ENCODE data around the gene SLC1A5. TPM values are rescaled to one million over a fixed set of nuclear protein-coding genes. Genes with fewer than 3 reads are reported as not detected.

Gene SLC1A5
- polyA plus RNA-seq, 2 donors = 40.3 to 84.4 TPM

DNA sequence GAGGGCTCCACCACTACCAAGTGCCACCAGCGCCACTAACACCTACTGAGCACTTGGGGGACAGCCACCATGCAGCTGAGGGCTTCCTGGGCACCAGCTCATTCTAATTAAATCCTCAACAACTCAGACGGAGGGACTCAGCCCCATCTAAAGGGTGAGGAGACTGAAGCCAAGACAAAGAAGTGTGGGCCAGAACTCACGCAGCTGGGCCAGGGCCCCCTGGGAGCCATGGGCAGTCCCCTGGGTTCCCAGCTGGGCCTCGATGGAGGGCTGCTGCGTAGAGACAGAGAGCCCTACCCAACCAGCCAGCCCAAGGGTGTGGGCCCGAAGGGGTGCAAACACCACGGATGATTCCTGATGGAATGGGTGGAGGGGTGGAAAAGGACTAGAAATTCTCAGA is 58.7 kb downstream of the SLC1A5 start:
- Histone ChIP-seq H3K9me3 (ENCODE audit: control insufficient read depth in 2 of 2, insufficient read depth in 1 of 2, low read depth in 1 of 2, low read length in 1 of 2) (no peaks in the 10 kb centered on the region), H3K27ac (ENCODE audit: low read depth in 2 of 2, low read length in 1 of 2) (no peak overlapping the region), H3K36me3 (ENCODE audit: control insufficient read depth in 2 of 2, insufficient read depth in 2 of 2, low read length in 1 of 2) (peaks cover 27 to 79% of the 10 kb centered on the region in 2 donors), H3K4me1 (ENCODE audit: control insufficient read depth in 2 of 2, insufficient read depth in 2 of 2, low read length in 1 of 2) (peaks cover 0 to 27% of the 10 kb centered on the region in 2 donors), H3K4me3 (ENCODE audit: low read depth in 1 of 2, low read length in 2 of 2) (no peak overlapping the region), H3K27me3 (ENCODE audit: control insufficient read depth in 1 of 2, insufficient read depth in 2 of 2, low read length in 2 of 2) (no peaks in the 10 kb centered on the region)
- WGBS, 2 donors = 87 to 89% methylated on average over 7 of the region's 7 CpGs

DNA sequence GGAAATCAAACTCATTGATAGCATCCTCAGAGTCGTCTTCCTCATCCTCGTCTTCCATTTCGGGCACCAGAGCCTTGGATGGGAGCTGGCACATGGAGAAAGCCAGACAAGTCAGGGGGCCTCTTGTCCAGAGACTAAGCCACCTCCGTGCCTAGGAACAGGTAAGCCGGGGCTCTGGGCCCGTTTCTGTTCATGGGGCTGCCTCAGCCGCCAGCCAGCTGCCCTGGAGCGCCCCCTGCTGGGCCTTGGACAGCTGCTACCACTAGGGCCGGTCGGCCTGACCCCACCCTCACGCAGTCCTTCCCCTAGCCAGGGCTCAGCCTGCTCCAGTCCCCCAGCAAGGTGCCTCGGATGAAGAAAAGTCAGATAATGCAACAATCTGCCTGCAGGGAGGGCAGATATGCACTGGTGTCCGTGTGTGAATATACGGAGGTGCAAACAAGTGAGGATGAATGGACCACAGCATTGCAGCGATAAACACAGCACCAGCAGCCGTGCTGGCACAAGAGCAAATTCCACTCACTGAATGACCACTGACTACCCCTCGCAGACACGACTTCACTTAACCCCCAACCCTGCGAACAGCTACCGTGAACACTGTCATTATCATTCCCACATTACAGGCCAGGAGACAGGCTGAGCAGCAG is 59.6 kb downstream of the SLC1A5 start:
- Histone ChIP-seq H3K27ac (ENCODE audit: low read depth in 2 of 2, low read length in 1 of 2) (no peak overlapping the region), H3K4me3 (ENCODE audit: low read depth in 1 of 2, low read length in 2 of 2) (no peak overlapping the region), H3K36me3 (ENCODE audit: control insufficient read depth in 2 of 2, insufficient read depth in 2 of 2, low read length in 1 of 2) (peaks cover 32 to 81% of the 10 kb centered on the region in 2 donors), H3K9me3 (ENCODE audit: control insufficient read depth in 2 of 2, insufficient read depth in 1 of 2, low read depth in 1 of 2, low read length in 1 of 2) (no peaks in the 10 kb centered on the region), H3K27me3 (ENCODE audit: control insufficient read depth in 1 of 2, insufficient read depth in 2 of 2, low read length in 2 of 2) (no peaks in the 10 kb centered on the region), H3K4me1 (ENCODE audit: control insufficient read depth in 2 of 2, insufficient read depth in 2 of 2, low read length in 1 of 2) (peaks cover 0 to 27% of the 10 kb centered on the region in 2 donors)
- WGBS, 2 donors = 41 to 43% methylated on average over 20 of the region's 20 CpGs

DNA sequence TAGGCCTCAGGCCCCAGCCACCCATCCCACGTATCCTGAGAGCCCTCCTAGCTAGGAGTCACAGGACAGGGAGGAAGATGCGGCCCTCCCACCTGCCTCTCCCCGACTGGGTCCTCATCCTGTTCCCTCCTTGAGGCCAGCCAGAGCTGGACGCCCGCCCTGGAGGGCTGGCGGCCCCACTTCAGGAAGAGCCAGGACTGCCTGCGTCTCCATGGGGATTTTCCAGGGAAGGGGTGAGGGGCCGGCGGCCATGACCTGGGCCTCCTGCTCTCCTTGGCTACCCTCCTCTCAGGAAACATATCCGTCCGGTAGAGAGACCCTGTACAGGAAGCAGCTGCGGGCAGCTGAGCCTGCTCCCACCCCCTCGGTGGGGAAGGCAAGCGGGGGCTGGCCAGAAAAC is 60.2 kb downstream of the SLC1A5 start:
- H3K4me1 ChIP-seq (ENCODE audit: control insufficient read depth in 2 of 2, insufficient read depth in 2 of 2, low read length in 1 of 2) = peaks cover 0 to 25% of the 10 kb centered on the region in 2 donors
- 68 to 76% methylated on average over 12 to 14 of the region's 14 CpGs for WGBS, 2 donors
- no peak overlapping the region for H3K27ac ChIP-seq (ENCODE audit: low read depth in 2 of 2, low read length in 1 of 2)
- no peaks in the 10 kb centered on the region for H3K27me3 ChIP-seq (ENCODE audit: control insufficient read depth in 1 of 2, insufficient read depth in 2 of 2, low read length in 2 of 2)
- no peaks in the 10 kb centered on the region for H3K9me3 ChIP-seq (ENCODE audit: control insufficient read depth in 2 of 2, insufficient read depth in 1 of 2, low read depth in 1 of 2, low read length in 1 of 2)
- peaks cover 32 to 82% of the 10 kb centered on the region in 2 donors for H3K36me3 ChIP-seq (ENCODE audit: control insufficient read depth in 2 of 2, insufficient read depth in 2 of 2, low read length in 1 of 2)
- no peak overlapping the region for H3K4me3 ChIP-seq (ENCODE audit: low read depth in 1 of 2, low read length in 2 of 2)

DNA sequence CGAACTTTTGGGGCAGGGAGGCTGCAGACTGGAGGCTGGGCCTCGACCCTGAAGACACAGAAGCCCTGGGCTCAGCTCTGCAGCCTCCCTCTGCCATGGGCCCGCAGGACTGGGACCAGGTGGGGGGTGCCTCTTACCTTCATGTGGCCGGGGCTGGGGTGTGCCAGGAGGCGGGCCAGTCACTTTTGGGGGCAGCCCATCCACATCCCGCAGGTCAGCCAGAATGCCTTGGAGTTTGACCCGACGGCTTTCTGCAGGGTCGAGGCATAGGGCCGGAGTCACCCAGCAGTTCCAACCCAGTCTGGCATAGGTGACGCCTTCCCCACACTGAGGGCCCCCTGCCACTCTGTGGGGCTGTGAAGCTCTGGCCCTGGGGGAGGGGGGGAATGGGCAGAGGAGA is 60.6 kb downstream of the SLC1A5 start:
- Histone ChIP-seq H3K4me3 (ENCODE audit: low read depth in 1 of 2, low read length in 2 of 2) (no peak overlapping the region), H3K4me1 (ENCODE audit: control insufficient read depth in 2 of 2, insufficient read depth in 2 of 2, low read length in 1 of 2) (peaks cover 0 to 21% of the 10 kb centered on the region in 2 donors), H3K27ac (ENCODE audit: low read depth in 2 of 2, low read length in 1 of 2) (peak overlapping the region in 1 of 2 donors; percentile 13), H3K9me3 (ENCODE audit: control insufficient read depth in 2 of 2, insufficient read depth in 1 of 2, low read depth in 1 of 2, low read length in 1 of 2) (no peaks in the 10 kb centered on the region), H3K36me3 (ENCODE audit: control insufficient read depth in 2 of 2, insufficient read depth in 2 of 2, low read length in 1 of 2) (peaks cover 32 to 82% of the 10 kb centered on the region in 2 donors), H3K27me3 (ENCODE audit: control insufficient read depth in 1 of 2, insufficient read depth in 2 of 2, low read length in 2 of 2) (no peaks in the 10 kb centered on the region)
- 83 to 91% methylated on average over 11 of the region's 11 CpGs for WGBS, 2 donors

- H3K4me3 ChIP-seq (ENCODE audit: low read depth in 1 of 2, low read length in 2 of 2) = no peak overlapping the region
- no peak overlapping the region for H3K27ac ChIP-seq (ENCODE audit: low read depth in 2 of 2, low read length in 1 of 2)
- H3K36me3 ChIP-seq (ENCODE audit: control insufficient read depth in 2 of 2, insufficient read depth in 2 of 2, low read length in 1 of 2) = peaks cover 35 to 84% of the 10 kb centered on the region in 2 donors
- no peaks in the 10 kb centered on the region for H3K27me3 ChIP-seq (ENCODE audit: control insufficient read depth in 1 of 2, insufficient read depth in 2 of 2, low read length in 2 of 2)
- WGBS, 2 donors = 69 to 74% methylated on average over 14 of the region's 14 CpGs
- H3K4me1 ChIP-seq (ENCODE audit: control insufficient read depth in 2 of 2, insufficient read depth in 2 of 2, low read length in 1 of 2) = peaks cover 0 to 14% of the 10 kb centered on the region in 2 donors
- H3K9me3 ChIP-seq (ENCODE audit: control insufficient read depth in 2 of 2, insufficient read depth in 1 of 2, low read depth in 1 of 2, low read length in 1 of 2) = no peaks in the 10 kb centered on the region
Observed at GRCh38 chr19:46726971-46727501, 61.4 kb downstream of the SLC1A5 start.

GRCh38 chr19:46726551-46726950 is 61.8 kb downstream of the SLC1A5 start:
- no peak overlapping the region for H3K27ac ChIP-seq (ENCODE audit: low read depth in 2 of 2, low read length in 1 of 2)
- H3K4me3 ChIP-seq (ENCODE audit: low read depth in 1 of 2, low read length in 2 of 2) = no peak overlapping the region
- no peaks in the 10 kb centered on the region for H3K9me3 ChIP-seq (ENCODE audit: control insufficient read depth in 2 of 2, insufficient read depth in 1 of 2, low read depth in 1 of 2, low read length in 1 of 2)
- WGBS, 2 donors = 85 to 89% methylated on average over 10 of the region's 10 CpGs
- no peaks in the 10 kb centered on the region for H3K27me3 ChIP-seq (ENCODE audit: control insufficient read depth in 1 of 2, insufficient read depth in 2 of 2, low read length in 2 of 2)
- peaks cover 39 to 89% of the 10 kb centered on the region in 2 donors for H3K36me3 ChIP-seq (ENCODE audit: control insufficient read depth in 2 of 2, insufficient read depth in 2 of 2, low read length in 1 of 2)
- peaks cover 0 to 11% of the 10 kb centered on the region in 2 donors for H3K4me1 ChIP-seq (ENCODE audit: control insufficient read depth in 2 of 2, insufficient read depth in 2 of 2, low read length in 1 of 2)

- H3K4me1 ChIP-seq (ENCODE audit: control insufficient read depth in 2 of 2, insufficient read depth in 2 of 2, low read length in 1 of 2) = peaks cover 0 to 6% of the 10 kb centered on the region in 2 donors
- no peak overlapping the region for H3K4me3 ChIP-seq (ENCODE audit: low read depth in 1 of 2, low read length in 2 of 2)
- 78 to 82% methylated on average over 9 of the region's 9 CpGs for WGBS, 2 donors
- H3K36me3 ChIP-seq (ENCODE audit: control insufficient read depth in 2 of 2, insufficient read depth in 2 of 2, low read length in 1 of 2) = peaks cover 39 to 93% of the 10 kb centered on the region in 2 donors
- H3K27ac ChIP-seq (ENCODE audit: low read depth in 2 of 2, low read length in 1 of 2) = no peak overlapping the region
- H3K9me3 ChIP-seq (ENCODE audit: control insufficient read depth in 2 of 2, insufficient read depth in 1 of 2, low read depth in 1 of 2, low read length in 1 of 2) = no peaks in the 10 kb centered on the region
- H3K27me3 ChIP-seq (ENCODE audit: control insufficient read depth in 1 of 2, insufficient read depth in 2 of 2, low read length in 2 of 2) = no peaks in the 10 kb centered on the region
Observed at GRCh38 chr19:46725859-46726393, 62.5 kb downstream of the SLC1A5 start.

DNA sequence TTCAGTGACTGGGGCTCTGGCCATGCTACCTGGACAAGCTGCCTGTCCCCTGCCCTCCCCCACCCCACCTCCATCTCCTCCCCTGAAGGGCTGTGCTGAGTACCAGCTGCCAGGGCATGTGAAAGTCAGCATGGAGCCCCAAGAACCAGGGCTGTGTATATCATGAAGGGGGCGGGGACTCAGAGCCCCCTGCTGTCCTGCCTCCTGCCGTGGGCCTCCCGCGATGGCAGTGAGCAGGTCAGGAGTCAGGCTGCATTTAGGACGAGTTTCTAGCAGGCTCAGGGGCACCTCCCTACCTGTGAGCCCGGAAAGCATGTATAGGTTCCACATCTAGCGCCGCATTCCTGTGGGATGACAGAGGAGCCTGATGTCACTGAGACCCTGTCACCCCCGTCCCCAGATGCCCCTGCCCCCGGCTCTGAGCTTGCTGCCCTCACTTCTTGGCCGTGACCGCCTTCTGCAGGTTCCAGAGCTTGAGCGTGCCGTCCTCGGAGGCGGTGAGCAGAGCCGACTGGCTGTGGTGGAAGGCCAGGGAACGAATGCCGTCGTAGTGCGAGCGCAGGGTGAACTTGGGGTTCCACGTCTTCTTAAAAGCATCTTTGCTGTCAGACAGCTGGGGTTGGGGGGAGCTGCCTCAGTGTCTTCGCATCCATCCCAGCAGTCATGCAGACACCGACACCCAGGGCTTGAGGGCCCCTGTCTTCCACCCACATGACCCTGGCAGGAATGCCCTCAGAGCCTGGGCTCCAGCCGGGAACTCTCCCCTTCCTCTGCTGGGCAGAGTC is 63.2 kb downstream of the SLC1A5 start:
- no peak overlapping the region for H3K27ac ChIP-seq (ENCODE audit: low read depth in 2 of 2, low read length in 1 of 2)
- no peaks in the 10 kb centered on the region for H3K4me1 ChIP-seq (ENCODE audit: control insufficient read depth in 2 of 2, insufficient read depth in 2 of 2, low read length in 1 of 2)
- no peak overlapping the region for H3K4me3 ChIP-seq (ENCODE audit: low read depth in 1 of 2, low read length in 2 of 2)
- no peaks in the 10 kb centered on the region for H3K9me3 ChIP-seq (ENCODE audit: control insufficient read depth in 2 of 2, insufficient read depth in 1 of 2, low read depth in 1 of 2, low read length in 1 of 2)
- WGBS, 2 donors = 94% methylated on average over 26 of the region's 26 CpGs
- H3K27me3 ChIP-seq (ENCODE audit: control insufficient read depth in 1 of 2, insufficient read depth in 2 of 2, low read length in 2 of 2) = no peaks in the 10 kb centered on the region
- peaks cover 36 to 93% of the 10 kb centered on the region in 2 donors for H3K36me3 ChIP-seq (ENCODE audit: control insufficient read depth in 2 of 2, insufficient read depth in 2 of 2, low read length in 1 of 2)

Measured in esophagus (tissue), 2 donors.